ENCODE data around the gene KRT81. TPM values are rescaled to one million over a fixed set of nuclear protein-coding genes. Genes with fewer than 3 reads are reported as not detected.

The KRT81 gene
- total and polyA plus RNA-seq, 10 donors, result 0.05 to 0.37 TPM; not detected in 8

DNA sequence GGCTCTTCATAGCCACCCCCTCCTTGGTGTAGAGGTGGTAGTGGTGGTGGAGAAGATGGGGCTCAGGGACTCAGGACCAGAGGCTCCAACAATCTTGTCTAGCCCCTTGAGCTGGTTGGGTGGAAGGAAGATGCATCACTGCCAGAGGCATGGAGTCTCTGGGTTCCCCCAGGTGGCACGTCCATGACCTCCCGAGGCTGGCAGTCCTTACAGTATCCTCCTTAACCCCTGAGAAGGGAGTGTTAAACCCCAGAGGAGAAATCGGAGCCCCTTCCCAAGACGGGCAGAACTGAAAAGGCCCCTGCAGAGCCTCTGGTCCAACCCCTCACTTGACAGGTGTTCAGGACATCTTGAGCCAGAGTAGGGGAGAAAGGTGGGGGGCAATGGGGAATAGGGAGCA, 20.8 kb upstream of the KRT81 start:
- peaks cover 4 to 60% (median 23%) of the 10 kb centered on the region in 7 donors for H3K27me3 ChIP-seq (replicated peaks in 1 of 7)
- no peak overlapping the region for H3K27ac ChIP-seq
- H3K36me3 ChIP-seq, result no peaks in the 10 kb centered on the region
- intact Hi-C loops (cut with DNase I; ENCODE audit: low total_unique reads), result no loop called here
- H3K4me1 ChIP-seq, result peaks cover 0 to 13% (median 8%) of the 10 kb centered on the region in 6 donors
- 74 to 92% (median 77%) methylated on average over 4 of the region's 4 CpGs for WGBS, 5 donors
- no peaks in the 10 kb centered on the region for H3K9me3 ChIP-seq
- TF ChIP-seq CTCF (IDR thresholded peaks at IDR 0.05 in 8 of 11, conservative IDR thresholded peaks at IDR 0.05 in 3 of 11), result no peak
- TF ChIP-seq POLR2AphosphoS5 (IDR thresholded peaks at IDR 0.05), result no peak
- TF ChIP-seq POLR2A (IDR thresholded peaks at IDR 0.05), result no peak
- no peak for DNase-seq
- H3K4me3 ChIP-seq, result no peak overlapping the region

DNA sequence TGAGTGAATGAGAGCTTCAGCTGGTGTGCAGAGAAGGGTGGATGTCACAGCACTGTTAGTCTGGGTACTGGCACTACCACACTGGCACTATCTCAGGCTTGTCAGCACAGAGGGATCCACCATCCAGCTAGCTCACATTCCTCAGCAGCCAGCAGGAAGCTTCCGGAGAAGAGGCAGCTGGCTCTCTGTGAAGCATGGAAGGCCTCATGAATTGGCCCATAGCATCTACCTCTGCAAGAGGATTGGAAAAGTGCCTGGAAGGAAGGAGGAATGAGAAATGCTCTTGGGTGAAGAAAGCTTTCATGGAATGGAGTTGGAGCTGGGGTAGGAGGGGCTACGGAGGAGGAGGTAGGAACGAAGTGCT, 19.9 kb upstream of the KRT81 start:
- H3K4me3 ChIP-seq, result no peak overlapping the region
- TF ChIP-seq CTCF (IDR thresholded peaks at IDR 0.05 in 8 of 11, conservative IDR thresholded peaks at IDR 0.05 in 3 of 11) (no peak), POLR2A (IDR thresholded peaks at IDR 0.05) (no peak), POLR2AphosphoS5 (IDR thresholded peaks at IDR 0.05) (no peak)
- intact Hi-C loops (cut with DNase I; ENCODE audit: low total_unique reads), result no loop called here
- peaks cover 4 to 68% (median 23%) of the 10 kb centered on the region in 7 donors for H3K27me3 ChIP-seq (replicated peaks in 1 of 7)
- WGBS, 5 donors, result 85 to 96% (median 89%) methylated on average over 3 of the region's 3 CpGs
- no peaks in the 10 kb centered on the region for H3K36me3 ChIP-seq
- peak; percentile 27 for DNase-seq
- peaks cover 0 to 13% (median 8%) of the 10 kb centered on the region in 6 donors for H3K4me1 ChIP-seq
- H3K9me3 ChIP-seq, result no peaks in the 10 kb centered on the region
- no peak overlapping the region for H3K27ac ChIP-seq

- Histone ChIP-seq H3K27ac (no peak overlapping the region), H3K27me3 (replicated peaks in 1 of 7) (peaks cover 4 to 73% (median 23%) of the 10 kb centered on the region in 7 donors), H3K4me1 (peaks cover 0 to 13% (median 8%) of the 10 kb centered on the region in 6 donors), H3K36me3 (no peaks in the 10 kb centered on the region), H3K4me3 (no peak overlapping the region), H3K9me3 (no peaks in the 10 kb centered on the region)
- DNase-seq, result peak; percentile 29
- TF ChIP-seq POLR2A (IDR thresholded peaks at IDR 0.05) (no peak), CTCF (IDR thresholded peaks at IDR 0.05 in 8 of 11, conservative IDR thresholded peaks at IDR 0.05 in 3 of 11) (no peak), POLR2AphosphoS5 (IDR thresholded peaks at IDR 0.05) (no peak)
- 75 to 86% (median 76%) methylated on average over 4 to 5 of the region's 5 CpGs for WGBS, 5 donors
- intact Hi-C loops (cut with DNase I; ENCODE audit: low total_unique reads), result no loop called here
These were observed 19.4 kb upstream of the KRT81 start for GRCh38 chr12:52310622-52311284.

DNA sequence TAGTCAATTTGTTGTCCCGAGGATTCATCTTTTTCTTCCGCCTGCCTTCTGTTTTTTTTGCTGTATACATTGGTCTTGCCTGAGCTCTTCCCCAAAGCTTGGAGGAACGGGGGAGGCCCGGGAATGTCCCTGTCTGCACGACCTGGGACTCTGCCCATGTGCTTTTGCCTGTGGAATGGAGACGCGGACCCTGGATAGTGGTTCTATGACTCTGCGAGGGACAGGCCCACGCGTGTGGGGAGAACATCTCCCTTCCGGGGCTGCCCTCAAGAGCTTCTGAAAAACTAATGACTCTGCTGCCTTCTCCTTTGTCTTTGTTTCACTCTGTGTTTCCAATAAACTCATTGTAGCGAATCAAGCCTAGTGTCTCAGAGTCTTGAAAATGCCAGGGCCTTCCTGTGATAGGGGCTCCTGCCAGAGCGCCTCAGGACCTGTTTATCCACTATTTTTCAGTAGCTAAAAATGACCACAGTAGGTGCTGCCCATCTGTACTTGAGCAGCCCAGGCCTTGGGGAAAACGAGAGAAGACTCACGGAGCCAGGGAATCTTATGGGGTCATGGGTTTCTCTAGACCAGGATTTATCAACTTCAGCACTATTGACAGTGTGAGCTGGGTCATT, 17.6 kb upstream of the KRT81 start:
- Histone ChIP-seq H3K27me3 (replicated peaks in 1 of 7) (peaks cover 4 to 79% (median 23%) of the 10 kb centered on the region in 7 donors), H3K27ac (peak overlapping the region in 2 of 8 donors; percentile 5 to 18), H3K4me1 (peaks cover 0 to 20% (median 11%) of the 10 kb centered on the region in 6 donors), H3K9me3 (no peaks in the 10 kb centered on the region), H3K4me3 (peak overlapping the region in 5 of 8 donors; percentile 12 to 61 (median 29)), H3K36me3 (no peaks in the 10 kb centered on the region)
- intact Hi-C loops (cut with DNase I; ENCODE audit: low total_unique reads), result no loop called here
- 53 to 61% (median 55%) methylated on average over 15 of the region's 15 CpGs for WGBS, 5 donors
- TF ChIP-seq POLR2A (IDR thresholded peaks at IDR 0.05) (no peak), POLR2AphosphoS5 (IDR thresholded peaks at IDR 0.05) (no peak), CTCF (IDR thresholded peaks at IDR 0.05 in 8 of 11, conservative IDR thresholded peaks at IDR 0.05 in 3 of 11) (no peak)
- peak; percentile 43 for DNase-seq

Data from spleen (tissue), 11 donors.